GM18507 (cell line): ENCODE data around the gene MZF1.

ENCODE experiments used
- DNase-seq: peaks from one replicate; pipeline ENCODE4 v3.0.0; 2011; ENCODE audit warnings: low read depth; ENCODE audit not compliant: insufficient read length; ENCODE audit errors: extremely low spot score
- FAIRE-seq: peaks from 2 replicates; lab custom pipeline; 2011; peaks lifted over from hg19 to GRCh38; lab: Jason Lieb, UNC

MZF1 gene

DNA sequence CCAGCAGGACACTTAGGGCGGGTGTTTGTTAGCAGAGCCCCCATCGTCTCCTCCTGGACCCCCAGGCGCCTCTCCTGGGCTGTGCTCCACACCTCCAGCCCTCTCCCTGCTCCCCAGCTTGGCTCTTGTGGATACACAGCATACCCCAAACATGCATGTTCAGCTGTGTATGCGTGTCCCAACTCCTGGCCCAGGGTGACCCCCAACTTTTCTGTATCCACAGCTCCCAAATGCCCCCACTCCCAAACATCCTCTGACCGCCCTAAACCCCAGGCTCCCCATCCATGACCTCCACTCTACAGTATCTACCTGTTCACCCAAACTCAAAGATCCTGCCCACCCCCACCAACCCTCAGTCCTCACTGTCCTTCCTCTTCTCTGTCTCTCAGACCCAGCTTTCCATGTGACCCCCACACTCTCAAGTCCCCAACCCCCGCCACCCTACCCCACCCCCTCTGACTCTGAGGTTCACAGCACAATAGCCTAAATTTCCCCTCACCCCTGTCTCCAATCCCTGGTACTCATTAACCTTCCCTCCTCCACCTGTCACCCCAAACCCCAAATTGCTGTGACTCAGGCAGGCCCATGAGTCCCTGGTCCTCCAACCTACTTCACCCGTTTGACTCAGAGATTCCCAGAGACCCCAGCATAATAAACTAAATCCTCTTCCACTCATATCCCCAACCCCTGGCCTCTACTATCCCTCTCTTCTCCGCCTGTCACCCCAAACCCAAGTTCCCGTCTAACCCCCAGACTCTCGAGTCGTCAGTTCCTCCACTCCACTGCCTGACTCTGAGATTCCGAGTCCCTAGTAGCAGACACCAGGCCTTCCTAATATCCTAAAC is 15.7 kb downstream of the MZF1 start:
- FAIRE-seq, result no peak
- no peak for DNase-seq

DNA sequence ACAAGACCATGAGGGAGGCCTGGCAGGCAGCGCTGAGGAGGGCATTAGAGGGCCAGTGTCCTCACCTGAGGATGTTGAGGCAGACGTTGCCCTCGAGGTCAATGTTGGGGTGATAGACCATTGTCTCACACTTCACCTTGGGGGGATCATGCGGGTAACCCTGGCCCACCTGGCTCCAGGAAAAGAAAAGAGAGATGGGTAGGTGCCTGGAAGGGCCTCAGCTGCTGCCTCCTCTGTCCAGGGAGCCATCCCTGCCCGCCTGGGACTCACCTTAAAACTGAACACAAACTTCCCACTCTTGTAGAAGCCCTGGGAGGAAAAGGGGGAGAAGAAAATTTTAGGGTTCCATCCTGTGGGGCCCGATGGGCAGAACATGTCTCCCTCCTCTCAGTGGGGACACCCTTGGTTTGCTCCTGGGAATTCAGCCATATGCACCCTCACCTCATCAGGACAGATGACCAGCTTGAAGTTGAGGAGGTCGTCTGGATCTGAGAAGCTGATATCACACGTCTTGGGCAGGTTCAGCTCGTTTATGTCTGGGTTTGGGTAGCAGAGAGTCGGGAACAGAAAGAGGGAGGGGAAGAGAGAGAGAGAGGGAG is 16.4 kb downstream of the MZF1 start:
- no peak for FAIRE-seq
- no peak for DNase-seq

DNA sequence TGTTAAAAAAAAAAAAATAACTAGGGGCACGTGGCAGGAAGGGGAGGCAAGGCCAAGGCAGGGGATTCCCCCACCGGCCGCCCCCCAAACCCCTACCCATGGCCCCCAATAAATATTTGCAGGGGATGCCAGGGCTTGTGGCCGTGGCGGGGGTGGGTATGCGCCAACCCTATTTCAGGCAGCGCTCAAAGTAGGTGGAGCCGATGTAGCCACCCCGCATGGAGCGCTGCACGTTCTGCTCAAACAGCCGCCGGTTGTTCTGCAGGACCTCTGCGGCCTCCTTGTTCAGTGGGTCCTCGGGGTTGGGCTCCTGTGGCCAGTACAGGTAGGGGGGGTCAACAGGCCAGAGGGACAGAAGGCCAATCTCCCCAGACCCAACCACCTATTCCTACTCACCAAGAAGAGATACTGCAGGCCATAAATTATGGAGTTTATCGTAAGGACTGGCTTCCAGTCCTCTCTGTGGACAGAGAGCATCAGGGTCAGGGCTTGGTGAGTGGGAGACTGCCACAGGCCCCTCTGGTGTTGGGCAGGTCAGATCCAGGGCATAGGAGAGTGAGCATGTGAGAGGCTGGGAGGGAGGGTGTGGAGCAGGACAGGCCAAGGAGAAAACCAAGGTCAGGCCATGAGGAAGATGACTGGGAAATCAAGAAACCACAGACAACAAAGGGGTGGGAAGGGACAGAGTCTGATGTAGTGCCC is 17.1 kb downstream of the MZF1 start:
- DNase-seq (no peak), FAIRE-seq (no peak)

DNA sequence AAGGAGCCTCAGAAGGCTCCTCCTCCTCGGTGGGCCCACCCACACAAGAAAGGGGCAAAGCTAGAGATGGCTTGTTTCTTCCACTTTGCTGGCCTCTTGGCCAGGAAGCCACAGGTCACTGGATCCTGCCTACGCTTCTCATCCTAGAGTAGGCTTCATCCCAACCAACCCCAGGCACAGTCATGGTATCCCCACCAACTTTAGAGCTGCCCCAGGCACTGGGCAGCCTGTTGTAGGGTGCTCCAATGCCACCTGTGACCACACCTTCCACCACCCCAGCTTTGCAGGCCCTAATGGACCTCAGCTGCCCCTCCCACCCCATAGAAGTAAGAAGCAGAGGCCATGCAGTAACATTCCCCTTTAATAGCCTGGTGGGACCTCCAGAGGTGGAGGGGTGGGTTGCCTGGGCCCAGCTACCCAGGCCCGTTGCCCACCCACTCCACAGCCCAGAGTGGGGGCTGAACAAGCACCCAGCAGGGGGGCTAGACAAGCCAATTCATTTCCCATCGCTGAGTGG is 17.7 kb downstream of the MZF1 start:
- DNase-seq (no peak), FAIRE-seq (no peak)

DNA sequence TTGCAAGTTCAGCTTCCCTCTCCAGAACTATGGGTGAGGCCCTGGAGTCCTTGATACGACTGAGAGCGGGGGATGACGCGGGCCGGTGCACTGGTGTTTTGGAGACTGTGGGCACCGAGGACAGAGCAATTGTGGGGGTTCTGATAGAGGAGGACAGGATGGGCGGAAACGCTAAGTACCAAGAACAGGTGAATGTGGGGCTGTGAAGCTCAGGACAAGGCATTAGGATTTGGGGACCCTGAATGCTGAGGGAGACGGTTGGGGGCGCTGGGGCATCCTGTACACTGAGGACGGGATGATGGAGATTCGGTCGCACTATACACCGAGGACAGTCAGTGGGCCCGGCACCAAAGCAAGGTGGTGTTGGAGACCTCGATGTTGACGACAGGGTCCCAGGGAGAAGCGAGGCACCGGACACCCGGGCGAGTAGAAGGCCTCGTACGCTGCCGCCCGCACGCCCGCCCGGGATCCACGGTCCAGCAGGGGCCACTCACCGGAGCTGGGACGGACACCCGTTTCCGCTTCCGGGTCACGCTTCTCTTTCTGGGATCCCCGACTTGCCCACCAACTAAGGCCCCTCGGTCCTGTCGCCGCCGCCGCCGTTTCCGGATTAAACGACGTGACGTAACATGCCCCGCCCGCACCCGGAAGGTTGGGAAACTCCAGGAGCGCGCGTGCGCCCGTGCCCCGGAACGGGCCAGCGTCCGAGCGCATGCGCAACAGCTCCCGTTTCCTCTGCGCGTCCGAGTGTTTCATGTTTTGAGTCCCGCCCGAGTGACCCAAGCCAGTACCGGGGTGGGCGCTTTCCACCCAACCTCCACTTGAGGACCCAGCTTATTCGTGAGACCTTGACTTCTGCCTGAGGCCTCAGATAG is 18.4 kb downstream of the MZF1 start, which contains the start of gene CHMP2A:
TSS of gene CHMP2A (minus strand) at position 612 of the 875 bp plus-strand sequence. CDS start 893 bp downstream, outside the sequence.
- FAIRE-seq (peak; percentile 94), DNase-seq (peak; percentile 80)

DNA sequence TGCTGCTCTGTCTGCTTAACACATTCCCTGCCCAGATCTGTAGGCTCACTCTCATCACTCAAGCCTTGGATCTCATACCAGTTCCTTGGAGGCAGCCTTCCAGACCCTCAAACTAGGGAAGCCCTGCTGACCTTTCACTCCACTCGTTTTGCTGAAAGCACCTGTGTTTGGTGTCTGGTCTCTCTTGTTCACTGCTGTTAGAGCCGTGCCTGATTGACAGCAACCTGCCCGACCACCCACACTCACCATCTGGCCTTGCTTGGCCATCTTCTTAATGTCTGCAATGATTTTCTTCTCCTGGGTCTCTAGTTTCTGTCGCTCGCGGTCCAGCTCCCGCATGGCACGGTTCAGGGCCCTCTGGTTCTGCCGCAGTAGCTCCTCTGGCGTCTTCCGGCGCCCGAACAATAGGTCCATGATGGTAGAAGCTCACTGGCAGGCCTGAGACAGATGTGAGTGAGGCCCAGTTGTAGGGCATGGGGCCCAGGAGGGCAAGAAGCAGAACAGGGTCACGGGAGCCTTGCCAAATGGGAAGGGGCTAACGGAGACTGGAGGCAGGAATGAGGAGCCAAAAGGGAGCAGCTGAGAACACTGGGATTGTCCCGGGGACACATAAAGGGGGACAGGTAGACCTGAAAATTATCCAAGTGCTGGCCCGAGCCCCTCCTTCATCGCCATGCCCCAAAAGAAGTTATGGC is 19.2 kb downstream of the MZF1 start:
- FAIRE-seq, result no peak
- DNase-seq, result no peak

DNA sequence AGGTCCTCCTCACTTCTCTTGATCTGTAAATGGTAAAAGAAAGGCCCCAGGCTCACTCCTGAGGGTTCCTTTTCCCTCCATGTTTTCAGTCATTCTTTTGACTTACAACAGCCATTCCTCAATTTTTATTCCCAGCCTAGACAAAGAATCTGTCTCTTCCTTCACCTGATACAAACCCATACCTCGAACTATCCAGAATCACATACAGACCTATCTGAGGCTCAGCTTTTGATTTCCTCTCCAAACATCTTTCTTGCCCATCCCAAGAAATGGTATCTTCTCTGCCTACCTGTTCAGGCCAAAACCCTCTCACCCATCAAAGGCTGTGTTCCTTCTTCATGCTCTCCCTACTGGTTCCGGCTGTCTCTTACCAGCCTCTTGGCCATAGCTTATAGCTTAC is 20.5 kb downstream of the MZF1 start:
- DNase-seq (no peak), FAIRE-seq (no peak)

DNA sequence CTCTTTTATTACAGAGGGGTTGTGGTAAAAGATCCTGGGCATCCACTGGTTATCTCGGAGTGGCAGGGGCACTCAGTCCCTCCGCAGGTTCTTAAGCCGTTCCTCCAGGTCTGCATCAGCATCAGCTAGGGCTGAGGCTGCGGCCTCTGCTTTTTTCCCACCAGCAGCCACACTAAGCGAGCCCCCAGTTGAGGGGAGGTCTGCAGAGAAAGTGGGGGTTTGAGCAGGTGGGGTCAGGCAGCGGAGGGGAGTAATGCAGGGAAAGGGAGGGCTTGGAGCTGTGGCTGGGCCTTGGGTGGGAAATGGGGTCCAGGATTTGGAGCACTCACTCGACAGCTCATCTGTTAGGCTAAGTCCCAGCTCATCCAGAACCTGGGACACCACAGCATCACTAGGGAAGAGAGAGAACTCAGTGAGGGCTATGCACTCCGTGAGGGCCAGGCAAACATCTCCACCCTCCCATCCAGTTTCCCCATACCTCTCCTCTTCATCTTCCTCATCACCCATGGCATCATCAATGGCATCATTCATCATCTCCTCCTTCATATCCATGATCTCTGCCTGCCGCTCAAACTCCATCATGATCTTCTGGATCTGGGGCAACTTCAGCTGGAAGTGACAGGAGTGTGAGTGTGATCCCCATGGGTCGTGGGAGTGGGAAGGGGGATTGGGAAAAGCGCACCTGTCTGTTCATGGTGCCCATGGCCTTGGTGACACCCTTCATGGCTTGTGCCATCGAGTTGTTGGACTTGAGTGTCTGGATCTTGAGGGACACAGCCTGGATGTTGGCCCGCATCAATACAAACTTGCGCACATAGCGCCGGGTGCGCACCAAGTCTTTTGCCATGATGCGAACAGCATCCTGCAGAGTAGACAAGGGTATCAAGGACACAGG is 21.3 kb downstream of the MZF1 start:
- DNase-seq, result no peak
- FAIRE-seq, result no peak

DNA sequence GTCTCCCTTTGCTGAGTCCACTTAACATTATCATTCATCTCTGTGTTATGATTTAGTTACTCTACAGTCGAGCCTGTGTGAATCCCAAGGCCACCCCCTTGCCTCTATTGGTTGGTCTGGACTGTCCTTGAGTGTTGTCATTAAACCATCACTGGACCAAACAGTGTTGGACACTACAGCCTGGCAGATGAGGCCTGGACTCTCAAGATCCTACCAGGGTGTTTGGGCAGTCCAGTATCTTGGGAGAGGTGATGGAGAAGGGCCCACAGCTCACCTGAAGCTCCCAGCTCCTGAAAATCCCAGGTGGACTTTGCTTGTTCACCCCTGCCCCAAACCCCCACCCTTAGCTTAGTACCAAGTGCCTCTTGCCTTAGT is 22.0 kb downstream of the MZF1 start:
- no peak for FAIRE-seq
- DNase-seq, result no peak

DNA sequence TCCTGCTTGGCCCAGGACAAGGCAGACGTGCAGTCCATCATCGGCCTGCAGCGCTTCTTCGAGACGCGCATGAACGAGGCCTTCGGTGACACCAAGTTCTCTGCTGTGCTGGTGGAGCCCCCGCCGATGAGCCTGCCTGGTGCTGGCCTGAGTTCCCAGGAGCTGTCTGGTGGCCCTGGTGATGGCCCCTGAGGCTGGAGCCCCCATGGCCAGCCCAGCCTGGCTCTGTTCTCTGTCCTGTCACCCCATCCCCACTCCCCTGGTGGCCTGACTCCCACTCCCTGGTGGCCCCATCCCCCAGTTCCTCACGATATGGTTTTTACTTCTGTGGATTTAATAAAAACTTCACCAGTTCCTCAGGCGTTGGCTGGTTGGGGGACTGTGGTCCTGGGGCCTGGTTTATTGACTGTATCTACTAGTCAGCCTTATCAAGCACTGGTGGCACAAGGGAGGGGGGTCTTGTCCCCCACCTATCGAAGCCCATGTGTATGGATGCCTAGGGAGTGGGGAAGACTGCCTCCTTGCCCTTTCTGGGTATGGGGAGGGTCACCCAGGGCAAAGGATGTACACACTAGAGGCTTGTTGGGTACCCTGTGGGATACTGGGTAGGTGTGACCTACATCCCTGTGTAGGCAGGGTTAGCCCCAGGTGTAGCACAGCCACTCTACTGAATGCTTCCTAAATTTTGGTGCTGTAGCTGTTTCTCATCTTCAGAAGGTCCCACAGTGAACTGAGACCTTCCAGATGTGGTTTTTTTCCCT is 22.6 kb downstream of the MZF1 start:
- FAIRE-seq (no peak), DNase-seq (no peak)

DNA sequence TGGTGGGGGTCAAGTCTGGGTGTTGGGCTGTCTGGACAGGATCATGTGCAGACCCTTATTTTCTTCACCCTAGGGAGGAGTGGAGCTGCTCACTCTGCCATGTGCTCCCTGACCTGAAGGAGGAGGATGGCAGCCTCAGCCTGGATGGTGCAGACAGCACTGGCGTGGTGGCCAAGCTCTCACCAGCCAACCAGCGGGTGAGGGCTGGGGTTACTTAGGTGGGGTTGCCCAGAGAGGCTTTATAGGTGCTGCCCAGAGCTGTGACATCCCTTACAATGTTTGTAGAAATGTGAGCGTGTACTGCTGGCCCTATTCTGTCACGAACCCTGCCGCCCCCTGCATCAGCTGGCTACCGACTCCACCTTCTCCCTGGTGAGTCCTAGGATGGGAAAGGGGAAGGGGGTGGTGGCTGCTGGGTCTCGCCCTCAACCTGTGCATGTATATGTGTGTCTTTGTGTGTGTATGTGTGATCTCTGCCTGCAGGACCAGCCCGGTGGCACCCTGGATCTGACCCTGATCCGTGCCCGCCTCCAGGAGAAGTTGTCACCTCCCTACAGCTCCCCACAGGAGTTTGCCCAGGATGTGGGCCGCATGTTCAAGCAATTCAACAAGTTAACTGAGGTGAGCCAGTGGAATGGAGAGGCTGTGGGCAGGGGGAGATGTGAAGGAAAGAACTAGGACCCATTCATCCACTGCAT is 23.3 kb downstream of the MZF1 start:
- FAIRE-seq (no peak), DNase-seq (no peak)

DNA sequence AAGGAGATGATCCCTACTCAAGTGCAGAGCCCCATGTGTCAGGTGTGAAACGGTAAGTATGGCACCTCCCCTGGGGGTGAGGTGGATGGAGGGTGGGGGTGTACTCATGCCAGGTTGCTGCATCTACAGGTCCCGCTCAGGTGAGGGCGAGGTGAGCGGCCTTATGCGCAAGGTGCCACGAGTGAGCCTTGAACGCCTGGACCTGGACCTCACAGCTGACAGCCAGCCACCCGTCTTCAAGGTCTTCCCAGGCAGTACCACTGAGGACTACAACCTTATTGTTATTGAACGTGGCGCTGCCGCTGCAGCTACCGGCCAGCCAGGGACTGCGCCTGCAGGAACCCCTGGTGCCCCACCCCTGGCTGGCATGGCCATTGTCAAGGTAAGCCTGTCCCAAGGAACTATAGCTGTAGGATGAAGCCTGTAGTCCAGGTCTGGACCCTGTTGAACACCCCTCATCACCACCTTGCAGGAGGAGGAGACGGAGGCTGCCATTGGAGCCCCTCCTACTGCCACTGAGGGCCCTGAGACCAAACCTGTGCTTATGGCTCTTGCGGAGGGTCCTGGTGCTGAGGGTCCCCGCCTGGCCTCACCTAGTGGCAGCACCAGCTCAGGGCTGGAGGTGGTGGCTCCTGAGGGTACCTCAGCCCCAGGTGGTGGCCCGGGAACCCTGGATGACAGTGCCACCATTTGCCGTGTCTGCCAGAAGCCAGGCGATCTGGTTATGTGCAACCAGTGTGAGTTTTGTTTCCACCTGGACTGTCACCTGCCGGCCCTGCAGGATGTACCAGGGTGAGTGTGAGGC is 24.1 kb downstream of the MZF1 start:
- FAIRE-seq (no peak), DNase-seq (no peak)

DNA sequence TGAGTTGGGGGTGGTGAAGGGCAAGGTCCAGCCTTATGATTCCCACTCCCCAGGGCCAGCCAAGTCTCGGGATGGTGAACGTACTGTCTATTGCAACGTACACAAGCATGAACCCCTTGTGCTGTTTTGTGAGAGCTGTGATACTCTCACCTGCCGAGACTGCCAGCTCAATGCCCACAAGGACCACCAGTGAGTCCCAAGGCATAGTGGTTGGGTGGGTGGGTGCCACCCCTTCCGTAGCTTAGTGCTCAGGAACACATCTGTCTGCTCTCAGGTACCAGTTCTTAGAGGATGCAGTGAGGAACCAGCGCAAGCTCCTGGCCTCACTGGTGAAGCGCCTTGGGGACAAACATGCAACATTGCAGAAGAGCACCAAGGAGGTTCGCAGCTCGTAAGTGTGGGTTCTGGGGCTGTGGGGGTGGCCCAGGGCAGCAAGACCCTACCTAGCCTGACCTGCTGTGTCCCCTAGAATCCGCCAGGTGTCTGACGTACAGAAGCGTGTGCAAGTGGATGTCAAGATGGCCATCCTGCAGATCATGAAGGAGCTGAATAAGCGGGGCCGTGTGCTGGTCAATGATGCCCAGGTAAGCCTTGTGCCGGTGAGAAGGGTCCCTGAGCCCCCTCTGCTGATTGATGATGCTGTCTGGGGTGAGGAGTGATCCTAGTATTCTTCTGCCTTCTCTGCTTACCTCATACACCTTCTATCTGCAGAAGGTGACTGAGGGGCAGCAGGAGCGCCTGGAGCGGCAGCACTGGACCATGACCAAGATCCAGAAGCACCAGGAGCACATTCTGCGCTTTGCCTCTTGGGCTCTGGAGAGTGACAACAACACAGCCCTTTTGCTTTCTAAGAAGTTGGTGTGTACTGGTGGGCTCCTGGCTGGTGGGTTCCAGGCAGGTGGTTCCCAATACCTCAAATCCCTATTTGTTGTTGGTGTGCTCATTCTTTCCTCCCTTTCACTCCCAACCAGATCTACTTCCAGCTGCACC is 25.5 kb downstream of the MZF1 start:
- DNase-seq (no peak), FAIRE-seq (no peak)

DNA sequence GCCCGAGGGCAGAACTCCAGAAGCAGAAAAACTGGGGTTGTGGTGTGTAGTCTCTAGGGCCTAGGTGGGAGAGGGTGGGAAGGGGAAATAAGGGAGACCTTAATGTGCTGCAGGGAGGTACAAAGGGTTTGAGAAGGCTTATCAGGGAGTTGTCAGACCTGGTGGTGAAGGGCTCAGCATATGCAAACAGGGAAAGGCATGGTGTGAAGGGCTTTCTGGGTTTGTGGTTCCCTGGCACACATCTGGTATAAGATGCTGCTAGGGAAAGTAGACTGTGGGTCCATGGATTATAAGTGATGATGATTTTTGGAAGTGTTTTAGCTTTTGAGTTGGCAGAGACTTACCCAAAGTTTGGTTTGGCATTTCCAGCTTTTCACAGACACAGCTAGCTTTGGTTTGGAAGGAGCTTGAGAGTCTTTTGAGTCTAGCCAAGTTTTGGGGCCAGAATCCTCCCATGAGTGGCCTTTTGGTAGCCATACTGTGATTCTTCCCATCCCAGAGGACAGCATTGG is 27.1 kb downstream of the MZF1 start:
- FAIRE-seq, result no peak
- no peak for DNase-seq
